ENCODE data around the gene RND2.

Gene RND2

GRCh38 chr17:43006639-43007551 is 18.1 kb upstream of the RND2 start, which contains the start of gene IFI35:
TSS of gene IFI35 (plus strand) at chr17:43006784. CDS start at chr17:43006948, 164 bp downstream.
- CTCF ChIA-PET, result no interaction called here
- no peak for TF ChIP-seq SUZ12 (IDR thresholded peaks at IDR 0.05)
- TF ChIP-seq PKNOX1 (IDR thresholded peaks at IDR 0.05), result no peak
- TF ChIP-seq SP1 (IDR thresholded peaks at IDR 0.05), result no peak
- TF ChIP-seq ELF4 (IDR thresholded peaks at IDR 0.05), result no peak
- TF ChIP-seq CTBP1 (IDR thresholded peaks at IDR 0.05; ENCODE audit: borderline replicate concordance), result no peak
- TF ChIP-seq HDGF (IDR thresholded peaks at IDR 0.05; ENCODE audit: borderline replicate concordance), result no peak
- no peak for TF ChIP-seq L3MBTL2 (conservative IDR thresholded peaks at IDR 0.05)
- TF ChIP-seq FOXM1 (IDR thresholded peaks at IDR 0.05; ENCODE audit: borderline replicate concordance), result no peak
- no peak for TF ChIP-seq FOXK2 (IDR thresholded peaks at IDR 0.05)
- DNase-seq (ENCODE audit: extremely low spot score), result peak; percentile 49
- POLR2A ChIA-PET, result interaction anchor here (0.8 to 2.0 kb wide), 4 partner anchors 9 to 361 kb away, joined by 3 to 30 read pairs (median 4); partner anchors contain the start of genes BECN1 and RPL27

- TF ChIP-seq FOXM1 (IDR thresholded peaks at IDR 0.05; ENCODE audit: borderline replicate concordance) (no peak), SP1 (IDR thresholded peaks at IDR 0.05) (no peak)
- POLR2A ChIA-PET, result interaction anchor here (1.5 to 2.2 kb wide), 3 partner anchors 12 to 305 kb away, joined by 4 to 15 read pairs (median 6); partner anchors contain the start of gene RPL27
- CTCF ChIA-PET, result no interaction called here
- DNase-seq (ENCODE audit: extremely low spot score), result no peak
These were observed 14.2 kb upstream of the RND2 start for GRCh38 chr17:43010667-43011308.

- ChIA-PET POLR2A (interaction anchor here (1.0 to 4.9 kb wide), 6 partner anchors 9 to 48 kb away, joined by 3 to 47 read pairs (median 4); partner anchors contain the start of genes AARSD1, RPL27 and VAT1), CTCF (interaction anchor here (0.6 to 1.0 kb wide), 2 partner anchors 12 to 14 kb away, joined by 3 read pairs; partner anchors contain the start of gene RPL27)
- TF ChIP-seq ZNF384 (IDR thresholded peaks at IDR 0.05) (no peak), BHLHE40 (IDR thresholded peaks at IDR 0.05; ENCODE audit: borderline replicate concordance) (no peak), ELF4 (IDR thresholded peaks at IDR 0.05) (no peak), L3MBTL2 (conservative IDR thresholded peaks at IDR 0.05) (no peak), CTBP1 (IDR thresholded peaks at IDR 0.05; ENCODE audit: borderline replicate concordance) (no peak), TARDBP (IDR thresholded peaks at IDR 0.05) (no peak), LEF1 (IDR thresholded peaks at IDR 0.05; ENCODE audit: borderline replicate concordance) (no peak), SUZ12 (IDR thresholded peaks at IDR 0.05) (no peak), HDGF (IDR thresholded peaks at IDR 0.05; ENCODE audit: borderline replicate concordance) (no peak), FOXA1 (IDR thresholded peaks at IDR 0.05) (no peak), NFRKB (IDR thresholded peaks at IDR 0.05) (no peak), ARNT (IDR thresholded peaks at IDR 0.05) (no peak), PKNOX1 (IDR thresholded peaks at IDR 0.05) (no peak), FOXM1 (IDR thresholded peaks at IDR 0.05; ENCODE audit: borderline replicate concordance) (no peak), SP1 (IDR thresholded peaks at IDR 0.05) (no peak), FOXK2 (IDR thresholded peaks at IDR 0.05) (no peak)
- DNase-seq (ENCODE audit: extremely low spot score), result no peak
These were observed 13.1 kb upstream of the RND2 start for GRCh38 chr17:43011728-43012472.

GRCh38 chr17:43013296-43013695 is 11.7 kb upstream of the RND2 start:
- DNase-seq (ENCODE audit: extremely low spot score), result no peak
- CTCF ChIA-PET, result no interaction called here
- no peak for TF ChIP-seq BHLHE40 (IDR thresholded peaks at IDR 0.05; ENCODE audit: borderline replicate concordance)
- TF ChIP-seq ELF4 (IDR thresholded peaks at IDR 0.05), result no peak
- TF ChIP-seq L3MBTL2 (conservative IDR thresholded peaks at IDR 0.05), result no peak
- TF ChIP-seq SUZ12 (IDR thresholded peaks at IDR 0.05), result no peak
- no peak for TF ChIP-seq NFRKB (IDR thresholded peaks at IDR 0.05)
- no peak for TF ChIP-seq LEF1 (IDR thresholded peaks at IDR 0.05; ENCODE audit: borderline replicate concordance)
- no peak for TF ChIP-seq ZNF384 (IDR thresholded peaks at IDR 0.05)
- no peak for TF ChIP-seq FOXA1 (IDR thresholded peaks at IDR 0.05)
- TF ChIP-seq HDGF (IDR thresholded peaks at IDR 0.05; ENCODE audit: borderline replicate concordance), result no peak
- TF ChIP-seq FOXK2 (IDR thresholded peaks at IDR 0.05), result no peak
- TF ChIP-seq CTBP1 (IDR thresholded peaks at IDR 0.05; ENCODE audit: borderline replicate concordance), result no peak
- POLR2A ChIA-PET, result interaction anchor here (1.0 to 4.9 kb wide), 2 partner anchors 8 to 15 kb away, joined by 3 to 47 read pairs; partner anchors contain the start of gene RPL27

GRCh38 chr17:43014020-43014648 is 10.9 kb upstream of the RND2 start:
- no peak for DNase-seq (ENCODE audit: extremely low spot score)
- TF ChIP-seq CTBP1 (IDR thresholded peaks at IDR 0.05; ENCODE audit: borderline replicate concordance), result no peak
- no peak for TF ChIP-seq NFRKB (IDR thresholded peaks at IDR 0.05)
- TF ChIP-seq FOXK2 (IDR thresholded peaks at IDR 0.05), result no peak
- no peak for TF ChIP-seq SP1 (IDR thresholded peaks at IDR 0.05)
- no peak for TF ChIP-seq TARDBP (IDR thresholded peaks at IDR 0.05)
- TF ChIP-seq PKNOX1 (IDR thresholded peaks at IDR 0.05), result no peak
- no peak for TF ChIP-seq ARNT (IDR thresholded peaks at IDR 0.05)
- TF ChIP-seq SUZ12 (IDR thresholded peaks at IDR 0.05), result no peak
- TF ChIP-seq BHLHE40 (IDR thresholded peaks at IDR 0.05; ENCODE audit: borderline replicate concordance), result no peak
- no peak for TF ChIP-seq HDGF (IDR thresholded peaks at IDR 0.05; ENCODE audit: borderline replicate concordance)
- no peak for TF ChIP-seq ZNF384 (IDR thresholded peaks at IDR 0.05)
- TF ChIP-seq ELF4 (IDR thresholded peaks at IDR 0.05), result no peak
- no peak for TF ChIP-seq FOXA1 (IDR thresholded peaks at IDR 0.05)
- TF ChIP-seq L3MBTL2 (conservative IDR thresholded peaks at IDR 0.05), result no peak
- CTCF ChIA-PET, result interaction anchor here (0.6 kb wide), 1 partner anchor 31 kb away, joined by 3 read pairs; no protein-coding TSS in a partner anchor
- POLR2A ChIA-PET, result interaction anchor here (0.7 to 4.9 kb wide), 4 partner anchors 12 to 354 kb away, joined by 3 to 47 read pairs (median 4); partner anchors contain the start of gene RPL27

Measured in HEK293T (cell line).